ENCODE measurements around the gene RALGAPB.

- no peak for TF ChIP-seq CTCF (IDR thresholded peaks at IDR 0.05)
- TF ChIP-seq POLR2AphosphoS5 (IDR thresholded peaks at IDR 0.05), result no peak
These were observed 24.7 kb downstream of the RALGAPB start for GRCh38 chr20:38497246-38497935.

Measured in suprapubic skin (tissue), 3 donors.